Sigmoid colon (tissue), 3 donors: Measurements from ENCODE around the gene C5orf46.

ENCODE experiments used
- POLR2A ChIP-seq, 2 donors: fragments of 450-650 bp; IDR thresholded peaks; one replicate each; pipeline ENCODE4 v1.6.1; 2016; ENCODE audit warnings: antibody characterized with exemption in 2 of 2, mild to moderate bottlenecking in 2 of 2, moderate library complexity in 2 of 2
- TF ChIP-seq, protein P1 (sequence below), 4 experiments: fragments of 450-650 bp in 3 of 4; fragments of 200-600 bp in 1 of 4; IDR thresholded peaks; one replicate each; pipeline ENCODE4 v1.5.1; 2016 to 2019; ENCODE audit warnings: antibody characterized with exemption in 4 of 4, mild to moderate bottlenecking in 3 of 4, moderate library complexity in 2 of 4

- TF ChIP-seq, protein P1, sequence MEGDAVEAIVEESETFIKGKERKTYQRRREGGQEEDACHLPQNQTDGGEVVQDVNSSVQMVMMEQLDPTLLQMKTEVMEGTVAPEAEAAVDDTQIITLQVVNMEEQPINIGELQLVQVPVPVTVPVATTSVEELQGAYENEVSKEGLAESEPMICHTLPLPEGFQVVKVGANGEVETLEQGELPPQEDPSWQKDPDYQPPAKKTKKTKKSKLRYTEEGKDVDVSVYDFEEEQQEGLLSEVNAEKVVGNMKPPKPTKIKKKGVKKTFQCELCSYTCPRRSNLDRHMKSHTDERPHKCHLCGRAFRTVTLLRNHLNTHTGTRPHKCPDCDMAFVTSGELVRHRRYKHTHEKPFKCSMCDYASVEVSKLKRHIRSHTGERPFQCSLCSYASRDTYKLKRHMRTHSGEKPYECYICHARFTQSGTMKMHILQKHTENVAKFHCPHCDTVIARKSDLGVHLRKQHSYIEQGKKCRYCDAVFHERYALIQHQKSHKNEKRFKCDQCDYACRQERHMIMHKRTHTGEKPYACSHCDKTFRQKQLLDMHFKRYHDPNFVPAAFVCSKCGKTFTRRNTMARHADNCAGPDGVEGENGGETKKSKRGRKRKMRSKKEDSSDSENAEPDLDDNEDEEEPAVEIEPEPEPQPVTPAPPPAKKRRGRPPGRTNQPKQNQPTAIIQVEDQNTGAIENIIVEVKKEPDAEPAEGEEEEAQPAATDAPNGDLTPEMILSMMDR (IDR thresholded peaks at IDR 0.05) = no peak
- no peak for TF ChIP-seq POLR2A (IDR thresholded peaks at IDR 0.05)
These were observed 4.7 kb downstream of the C5orf46 start for GRCh38 chr5:147901599-147902039.
